ENCODE data around the gene KIF6.

The KIF6 gene

GRCh38 chr6:39445667-39446066 is 279.5 kb downstream of the KIF6 start:
- no peak for TF ChIP-seq ZEB2 (tag by site-specific recombination; IDR thresholded peaks at IDR 0.05)
- TF ChIP-seq ZNF629 (tag by site-specific recombination; IDR thresholded peaks at IDR 0.05): no peak
- no peak for TF ChIP-seq ZBTB6 (tag by site-specific recombination; IDR thresholded peaks at IDR 0.05)
- TF ChIP-seq HOXC10 (CRISPR knock-in tag; IDR thresholded peaks at IDR 0.05): no peak
- Histone ChIP-seq H3K4me3 (ENCODE audit: low read depth, low read length) (no peak overlapping the region), H3K4me1 (ENCODE audit: control insufficient read depth, insufficient read depth, low read length) (no peaks in the 10 kb centered on the region), H3K36me3 (ENCODE audit: control insufficient read depth in 2 of 2, insufficient read depth in 1 of 2, low read length in 2 of 2) (no peaks in the 10 kb centered on the region), H3K27ac (ENCODE audit: extremely low read depth, low read depth, low read length) (no peak overlapping the region), H3K9me3 (ENCODE audit: control insufficient read depth, insufficient read depth, low read depth, low read length) (no peaks in the 10 kb centered on the region)
- ChIA-PET POLR2A (no interaction called here), CTCF (interaction anchor here (1.1 kb wide), 1 partner anchor 286 kb away, joined by 3 read pairs; no protein-coding TSS in a partner anchor)

GRCh38 chr6:39444479-39445019 is 280.7 kb downstream of the KIF6 start:
- CTCF ChIA-PET: interaction anchor here (0.6 kb wide), 1 partner anchor 1737 kb away, joined by 3 read pairs; no protein-coding TSS in a partner anchor
- H3K4me3 ChIP-seq (ENCODE audit: low read depth, low read length): no peak overlapping the region
- no peaks in the 10 kb centered on the region for H3K4me1 ChIP-seq (ENCODE audit: control insufficient read depth, insufficient read depth, low read length)
- TF ChIP-seq ZNF16 (tag by site-specific recombination; IDR thresholded peaks at IDR 0.05; ENCODE audit: low read depth) (no peak), ZNF513 (tag by site-specific recombination; IDR thresholded peaks at IDR 0.05) (no peak), HOXA7 (CRISPR knock-in tag; IDR thresholded peaks at IDR 0.05; ENCODE audit: borderline replicate concordance) (no peak), ZNF426 (tag by site-specific recombination; IDR thresholded peaks at IDR 0.05) (no peak), ZNF530 (tag by site-specific recombination; IDR thresholded peaks at IDR 0.05; ENCODE audit: low read depth) (no peak), PRDM1 (tag by site-specific recombination; IDR thresholded peaks at IDR 0.05) (no peak), ZNF639 (tag by site-specific recombination; IDR thresholded peaks at IDR 0.05) (no peak), REPIN1 (tag by site-specific recombination; IDR thresholded peaks at IDR 0.05; ENCODE audit: low read depth) (no peak), PRDM2 (tag by site-specific recombination; IDR thresholded peaks at IDR 0.05; ENCODE audit: borderline replicate concordance) (no peak), ZNF114 (tag by site-specific recombination; IDR thresholded peaks at IDR 0.05) (no peak), ZNF239 (tag by site-specific recombination; IDR thresholded peaks at IDR 0.05) (no peak), SCRT1 (tag by site-specific recombination; IDR thresholded peaks at IDR 0.05; ENCODE audit: borderline replicate concordance) (no peak)
- H3K9me3 ChIP-seq (ENCODE audit: control insufficient read depth, insufficient read depth, low read depth, low read length): no peaks in the 10 kb centered on the region
- H3K36me3 ChIP-seq (ENCODE audit: control insufficient read depth in 2 of 2, insufficient read depth in 1 of 2, low read length in 2 of 2): no peaks in the 10 kb centered on the region
- H3K27ac ChIP-seq (ENCODE audit: extremely low read depth, low read depth, low read length): no peak overlapping the region
- POLR2A ChIA-PET: no interaction called here
